OCI-LY7 (cell line): Measurements from ENCODE around the gene TMEM209.

Experiments used
- EZH2phosphoT487 ChIP-seq: fragments of 200-600 bp; sonication (generic); IDR thresholded peaks from 2 replicates; pipeline ENCODE4 v1.6.1; 2018; ENCODE audit warnings: low read depth, borderline replicate concordance, mild to moderate bottlenecking, mixed run types, antibody characterized with exemption, low read length, moderate library complexity, mixed read lengths
- TF ChIP-seq, protein P1 (sequence below): fragments of 200-600 bp; sonication (generic); conservative IDR thresholded peaks from 2 replicates; pipeline ENCODE4 v1.5.1; 2014; ENCODE audit warnings: mild to moderate bottlenecking, antibody characterized with exemption, low read length, moderate library complexity, mixed read lengths

- TF ChIP-seq, protein P1, sequence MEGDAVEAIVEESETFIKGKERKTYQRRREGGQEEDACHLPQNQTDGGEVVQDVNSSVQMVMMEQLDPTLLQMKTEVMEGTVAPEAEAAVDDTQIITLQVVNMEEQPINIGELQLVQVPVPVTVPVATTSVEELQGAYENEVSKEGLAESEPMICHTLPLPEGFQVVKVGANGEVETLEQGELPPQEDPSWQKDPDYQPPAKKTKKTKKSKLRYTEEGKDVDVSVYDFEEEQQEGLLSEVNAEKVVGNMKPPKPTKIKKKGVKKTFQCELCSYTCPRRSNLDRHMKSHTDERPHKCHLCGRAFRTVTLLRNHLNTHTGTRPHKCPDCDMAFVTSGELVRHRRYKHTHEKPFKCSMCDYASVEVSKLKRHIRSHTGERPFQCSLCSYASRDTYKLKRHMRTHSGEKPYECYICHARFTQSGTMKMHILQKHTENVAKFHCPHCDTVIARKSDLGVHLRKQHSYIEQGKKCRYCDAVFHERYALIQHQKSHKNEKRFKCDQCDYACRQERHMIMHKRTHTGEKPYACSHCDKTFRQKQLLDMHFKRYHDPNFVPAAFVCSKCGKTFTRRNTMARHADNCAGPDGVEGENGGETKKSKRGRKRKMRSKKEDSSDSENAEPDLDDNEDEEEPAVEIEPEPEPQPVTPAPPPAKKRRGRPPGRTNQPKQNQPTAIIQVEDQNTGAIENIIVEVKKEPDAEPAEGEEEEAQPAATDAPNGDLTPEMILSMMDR: no peak
- TF ChIP-seq EZH2phosphoT487: no peak
These were observed 65.8 kb downstream of the TMEM209 start for GRCh38 chr7:130139193-130139960.
